ENCODE results near the gene TUBB2A.

Gene TUBB2A

DNA sequence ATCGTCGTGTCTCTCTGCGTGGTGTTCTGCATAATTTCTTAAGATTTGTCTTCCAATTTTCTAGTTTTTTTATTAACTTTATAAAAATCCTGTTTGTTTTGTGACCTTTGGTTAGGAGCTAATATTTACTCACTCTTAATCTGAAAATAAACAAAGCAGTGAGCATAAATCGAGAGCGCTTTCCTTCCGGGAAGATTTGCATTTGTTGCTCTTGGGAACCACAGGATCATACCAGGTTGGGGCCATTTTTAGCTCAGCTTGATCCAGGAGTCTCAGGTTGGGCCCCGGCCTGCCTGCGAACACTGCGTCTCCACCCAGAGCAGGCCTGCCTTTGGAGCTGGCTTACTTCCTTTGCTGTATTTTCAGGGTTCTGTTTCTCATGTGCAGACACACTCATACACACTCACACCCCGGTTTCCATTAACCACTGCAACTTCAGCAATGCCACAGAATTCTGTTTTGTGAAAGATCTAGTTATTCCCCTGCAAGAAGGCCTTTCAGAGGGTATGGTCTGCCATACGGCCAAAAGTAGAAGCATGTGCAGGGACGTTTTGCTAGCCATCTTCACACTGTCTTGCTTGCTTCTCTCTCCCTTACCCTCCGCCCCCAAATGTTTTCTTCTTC lies 21.6 kb downstream of the TUBB2A start:
- intact Hi-C loops (cut with DNase I): no loop called here

GRCh38 chr6:3133515-3133914 lies 23.8 kb downstream of the TUBB2A start:
- no peak for DNase-seq
- intact Hi-C loops (cut with DNase I): no loop called here

More for the DNA sequence above, 21.6 kb downstream of the TUBB2A start:
- DNase-seq: no peak

DNA sequence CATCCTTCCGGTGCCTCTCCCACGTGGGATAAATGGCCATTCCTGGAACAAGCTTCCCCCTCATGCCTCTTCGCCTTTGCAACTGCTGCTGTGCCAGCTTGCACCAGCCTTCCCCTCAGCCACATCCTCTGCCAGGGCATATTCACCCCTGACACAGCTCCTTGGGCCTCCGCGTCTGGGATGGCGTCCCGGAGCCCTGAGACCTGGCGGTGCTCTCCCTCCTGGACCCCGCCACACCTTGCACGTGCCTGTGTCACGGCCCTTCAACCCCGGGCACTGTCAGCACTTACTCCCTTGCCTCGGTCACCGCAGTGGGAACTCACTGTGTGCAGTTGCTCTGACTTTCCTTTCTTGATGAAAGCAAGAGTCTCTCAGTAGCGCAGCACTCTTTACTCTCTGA lies 25.6 kb downstream of the TUBB2A start:
- intact Hi-C loops (cut with DNase I): no loop called here
- no peak for DNase-seq

DNA sequence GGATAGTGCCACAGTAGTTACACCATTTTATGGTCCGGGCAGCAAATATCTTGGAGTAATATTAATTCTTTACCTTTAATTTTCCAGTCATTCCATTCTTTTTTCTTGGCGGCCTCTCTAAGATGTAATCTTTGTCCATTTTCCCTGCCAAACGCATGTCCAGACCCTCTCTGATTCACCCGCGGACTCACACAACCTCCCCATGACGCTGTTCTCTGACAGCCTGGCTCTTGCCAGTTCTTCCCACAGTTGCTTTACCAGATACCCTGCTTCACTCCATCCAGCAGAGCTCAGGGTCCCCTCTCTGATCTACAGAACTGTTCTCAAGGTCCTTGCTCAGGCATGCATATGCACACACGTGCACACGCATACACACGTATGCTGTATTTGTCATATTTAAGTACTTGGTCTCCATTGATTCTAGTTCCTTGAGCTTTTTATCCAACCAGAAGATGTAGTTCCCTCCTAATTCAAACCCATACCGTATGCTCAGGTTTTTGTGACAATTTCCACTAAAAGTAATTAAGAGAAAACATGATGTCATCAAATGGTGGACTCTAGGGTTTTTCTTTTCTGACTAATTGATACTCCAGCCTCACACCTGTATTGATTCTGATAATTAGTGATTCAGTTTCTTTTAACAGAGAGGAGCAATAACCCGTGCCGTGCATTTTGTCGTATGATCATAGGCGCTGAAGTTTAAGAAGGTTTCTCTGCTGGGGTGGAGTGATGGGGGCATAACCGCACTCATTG lies 28.8 kb downstream of the TUBB2A start:
- intact Hi-C loops (cut with DNase I): no loop called here
- DNase-seq: no peak

DNA sequence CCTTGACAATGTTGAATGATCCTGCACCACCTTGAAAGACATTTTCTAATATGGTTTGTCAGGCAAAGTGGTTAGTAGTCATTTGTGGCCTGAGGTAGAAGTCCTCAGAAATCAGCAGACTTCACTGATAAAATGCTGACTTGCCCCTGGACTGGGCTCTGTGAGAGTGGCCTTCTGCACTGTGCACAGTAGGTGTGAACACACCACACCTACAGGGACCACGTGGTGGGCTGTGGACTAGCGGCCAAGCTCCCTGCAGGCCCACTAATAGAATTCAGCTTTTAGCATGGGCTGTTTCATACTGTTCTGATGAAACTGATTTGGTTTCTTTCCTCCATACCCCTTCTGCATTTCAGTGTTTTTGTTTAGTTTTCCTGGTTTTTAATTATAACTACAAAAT lies 31.5 kb downstream of the TUBB2A start:
- DNase-seq: no peak
- intact Hi-C loops (cut with DNase I): loop anchor here (2.0 kb wide), 1 partner anchor 125 kb away; no protein-coding TSS in a partner anchor

- no peak for DNase-seq
- intact Hi-C loops (cut with DNase I): no loop called here
Measured at GRCh38 chr6:3124667-3125066, 32.7 kb downstream of the TUBB2A start.

GRCh38 chr6:3122823-3123182 lies 34.5 kb downstream of the TUBB2A start:
- intact Hi-C loops (cut with DNase I): no loop called here
- peak in 1 of 42 donors; percentile 17 for DNase-seq

DNA sequence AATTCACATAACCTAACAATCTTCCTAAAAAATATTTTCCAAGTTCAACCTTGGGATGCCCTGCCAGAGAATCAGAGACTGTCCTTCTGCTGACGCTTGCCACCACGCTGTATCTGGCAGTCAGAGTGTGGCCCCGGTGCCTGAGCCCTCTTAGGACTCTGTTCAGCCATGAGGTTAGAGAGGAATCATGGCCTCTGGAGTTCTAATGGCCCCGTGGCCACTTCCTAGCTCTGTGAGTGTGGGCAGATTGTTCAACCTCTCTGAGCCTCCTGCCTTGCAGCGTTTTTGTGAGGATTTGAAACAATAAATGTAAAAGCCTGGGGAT lies 36.6 kb downstream of the TUBB2A start:
- DNase-seq: no peak
- intact Hi-C loops (cut with DNase I): no loop called here

DNA sequence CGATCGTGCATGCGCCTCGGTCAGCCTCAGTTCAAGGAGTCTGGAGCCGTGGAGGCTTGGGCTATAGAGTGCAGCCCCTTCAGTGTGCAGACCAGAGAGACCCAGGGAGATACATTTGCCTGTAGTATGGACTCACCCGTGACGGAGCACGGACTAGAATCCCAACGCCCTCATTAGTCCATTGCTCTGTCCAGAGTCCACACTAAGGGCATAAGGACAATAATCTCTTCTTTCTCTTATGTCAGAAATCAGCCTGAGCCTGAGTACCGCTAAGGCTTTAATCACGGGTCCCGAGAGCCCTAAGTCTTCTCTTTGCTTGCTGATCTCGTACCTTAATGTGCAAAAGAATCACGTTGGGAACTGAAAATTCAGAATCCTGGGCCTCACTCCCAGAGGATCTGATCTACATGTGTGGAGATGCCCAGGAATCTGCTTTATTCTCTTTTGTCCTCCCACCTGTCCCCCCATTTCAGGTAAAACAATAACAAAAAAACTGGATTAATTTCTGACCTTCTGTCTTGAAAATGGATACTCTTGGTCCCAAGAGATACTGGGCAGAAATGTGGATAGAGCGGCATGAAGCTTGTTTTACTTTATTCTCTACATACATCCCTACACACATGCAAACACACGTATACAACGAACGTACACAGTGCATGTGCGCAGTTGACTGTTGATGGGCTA lies 38.2 kb downstream of the TUBB2A start:
- peak in 5 of 42 donors; percentile 13 to 25 (median 19) for DNase-seq
- intact Hi-C loops (cut with DNase I): loop anchor here (5.0 kb wide), 1 partner anchor 47 kb away; no protein-coding TSS in a partner anchor

DNA sequence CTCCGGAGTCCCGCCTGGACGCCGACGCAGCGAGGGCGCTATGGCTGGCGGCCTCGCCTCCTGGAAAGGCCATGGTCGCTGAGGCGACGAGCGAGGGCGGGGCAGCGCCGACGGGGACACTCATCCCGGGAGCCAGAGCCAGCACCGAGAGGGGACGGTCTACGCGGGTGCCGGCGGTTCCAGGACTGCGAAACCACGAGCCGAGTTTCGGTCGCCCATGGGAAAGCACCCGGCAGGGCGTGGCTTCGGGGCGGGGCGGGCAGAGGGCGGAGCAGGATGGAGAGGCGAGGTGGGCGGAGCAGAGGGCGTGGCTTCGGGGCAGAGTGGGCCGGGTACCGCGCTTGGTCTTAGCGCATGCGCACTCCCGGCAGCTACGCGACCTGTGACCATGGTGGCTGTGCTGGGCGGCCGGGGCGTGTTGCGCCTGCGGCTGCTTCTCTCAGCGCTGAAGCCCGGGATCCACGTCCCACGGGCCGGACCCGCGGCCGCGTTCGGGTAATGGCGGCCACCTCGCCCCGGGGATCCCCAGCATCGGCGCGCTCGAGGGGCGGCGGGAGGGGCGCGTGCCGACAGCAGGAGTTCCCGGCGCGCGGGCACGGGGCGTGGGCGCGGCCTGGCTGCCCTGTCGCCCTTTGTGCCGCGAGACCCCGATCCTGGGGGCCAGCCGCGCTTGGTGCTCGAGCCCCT lies 38.8 kb downstream of the TUBB2A start, which contains the start of gene BPHL:
BPHL (plus strand) TSS at position 359 of the 687 bp plus-strand sequence; CDS start at position 389, 30 bp downstream.
- peak; percentile 93 to 100 (median 99) for DNase-seq
- intact Hi-C loops (cut with DNase I): loop anchor here (5.0 kb wide), 1 partner anchor 46 kb away; no protein-coding TSS in a partner anchor

- intact Hi-C loops (cut with DNase I): loop anchor here (5.0 kb wide), 1 partner anchor 46 kb away; no protein-coding TSS in a partner anchor
- DNase-seq: no peak
Measured at GRCh38 chr6:3117912-3118352, 39.4 kb downstream of the TUBB2A start.

DNA sequence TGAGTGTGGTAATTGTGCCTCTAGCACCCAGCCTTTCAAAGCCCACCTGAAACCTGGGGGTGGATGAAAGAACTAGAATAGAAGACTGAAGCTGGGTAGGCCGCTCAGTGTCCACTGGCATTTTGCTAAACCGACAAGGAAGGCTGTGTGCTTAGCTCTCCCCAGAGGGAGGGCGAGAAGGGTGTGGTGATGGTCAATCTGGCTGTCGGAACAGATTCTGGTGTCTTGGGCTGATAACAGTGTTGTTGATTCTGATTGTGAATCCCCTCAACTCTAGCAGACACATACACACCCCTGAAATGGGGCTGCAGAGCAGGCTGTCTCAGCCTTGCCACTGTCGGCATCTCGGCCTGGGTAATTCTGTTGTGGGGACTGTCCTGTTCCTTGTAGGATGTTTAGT lies 43.0 kb downstream of the TUBB2A start:
- intact Hi-C loops (cut with DNase I): no loop called here
- DNase-seq: no peak

DNA sequence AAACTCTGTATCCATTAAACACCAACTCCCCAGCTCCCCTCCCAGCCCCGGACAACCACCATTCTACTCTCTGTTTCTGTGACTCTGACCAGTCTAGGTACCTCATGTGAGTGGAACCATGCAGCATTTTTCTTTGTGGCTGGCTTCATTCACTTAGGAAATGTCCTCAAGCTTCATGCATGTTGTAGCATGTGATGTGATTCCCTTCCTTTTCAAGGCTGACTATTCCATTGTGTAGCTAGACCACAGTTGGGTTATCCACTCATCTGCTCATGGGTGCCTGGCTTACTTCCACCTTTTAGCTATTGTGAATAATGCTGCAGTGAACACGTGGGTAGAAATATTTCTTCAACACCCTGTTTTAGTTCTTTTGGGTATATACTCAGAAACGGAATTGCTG lies 47.6 kb downstream of the TUBB2A start:
- peak in 1 of 42 donors; percentile 4 for DNase-seq
- intact Hi-C loops (cut with DNase I): no loop called here

DNA sequence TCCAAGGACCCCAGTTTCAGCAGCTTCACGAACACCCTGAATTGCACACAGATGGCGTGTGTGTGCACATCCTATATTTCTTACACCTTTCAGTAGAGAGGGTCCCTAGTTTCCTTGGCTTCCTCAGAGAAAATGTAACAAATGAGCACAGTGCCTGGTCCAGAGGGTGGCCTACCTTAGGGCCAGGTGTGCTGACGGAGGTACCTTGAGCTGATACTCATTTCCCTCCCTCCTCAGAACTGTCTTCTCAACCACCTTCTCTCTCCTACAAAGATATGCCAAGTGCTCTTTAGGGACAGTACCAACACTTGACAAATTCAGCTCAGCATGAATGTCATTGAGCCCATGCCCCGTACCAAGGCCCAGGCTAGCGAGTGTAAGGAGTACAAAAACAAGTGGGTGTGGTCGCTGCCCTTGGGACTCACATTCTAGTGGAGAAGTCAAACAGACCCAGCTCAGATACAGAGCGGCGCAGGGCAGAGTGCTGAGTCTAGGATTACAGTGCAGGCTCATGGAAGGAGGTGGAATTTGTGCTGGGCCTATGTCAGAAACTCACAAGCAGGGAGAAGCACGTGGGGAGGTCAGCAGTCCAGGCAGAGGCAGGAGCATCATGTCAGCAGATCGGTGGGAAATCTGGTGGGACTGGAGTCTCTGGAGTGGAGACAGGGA lies 48.5 kb downstream of the TUBB2A start:
- intact Hi-C loops (cut with DNase I): no loop called here
- DNase-seq: peak in 1 of 42 donors; percentile 15
